ENCODE measurements around the gene EN2. TPM values are rescaled to one million over a fixed set of nuclear protein-coding genes. Genes with fewer than 3 reads are reported as not detected.
A peak's percentile ranks its signal among the peaks of the same experiment; 100 is the strongest.

Gene EN2
- total RNA-seq, 1 experiment from 2014 or later, result not detected

- H3K4me1 ChIP-seq (ENCODE audit: insufficient read depth, low read length, poor library complexity, severe bottlenecking), result no peaks in the 10 kb centered on the region
- intact Hi-C loops (cut with micrococcal nuclease; ENCODE audit: unreplicated experiment), result no loop called here
- H3K27me3 ChIP-seq (replicated peaks; ENCODE audit: insufficient read depth, low read depth, low read length, poor library complexity), result peaks cover 16% of the 10 kb centered on the region
- DNase-seq (ENCODE audit: low spot score), result peak; percentile 26
- H3K27ac ChIP-seq (ENCODE audit: low read depth, low read length, poor library complexity, severe bottlenecking), result no peak overlapping the region
- no peak for TF ChIP-seq EZH2 (IDR thresholded peaks at IDR 0.05; ENCODE audit: borderline replicate concordance, low read depth, low read length, poor library complexity, severe bottlenecking)
- TF ChIP-seq CTCF (conservative IDR thresholded peaks at IDR 0.05; ENCODE audit: low read depth, low read length), result no peak
- BruUV-seq (replicated peaks), result no TSS peak
- no peaks in the 10 kb centered on the region for H3K9me3 ChIP-seq (ENCODE audit: low read depth, low read length, poor library complexity, severe bottlenecking)
- H3K36me3 ChIP-seq (ENCODE audit: insufficient read depth, low read length, poor library complexity, severe bottlenecking), result no peaks in the 10 kb centered on the region
- H3K4me3 ChIP-seq (ENCODE audit: low read depth, low read length, poor library complexity, severe bottlenecking), result no peak overlapping the region
- POLR2A ChIA-PET (ENCODE audit: low non-redundant PET), result no interaction called here
- CTCF ChIA-PET, result no interaction called here
Observed at GRCh38 chr7:155410431-155410830, 47.5 kb upstream of the EN2 start.

GRCh38 chr7:155411718-155412415 lies 46.1 kb upstream of the EN2 start:
- TF ChIP-seq EZH2 (IDR thresholded peaks at IDR 0.05; ENCODE audit: borderline replicate concordance, low read depth, low read length, poor library complexity, severe bottlenecking), result no peak
- no peak for TF ChIP-seq CTCF (conservative IDR thresholded peaks at IDR 0.05; ENCODE audit: low read depth, low read length)
- intact Hi-C loops (cut with micrococcal nuclease; ENCODE audit: unreplicated experiment), result no loop called here

GRCh38 chr7:155412416-155413253 lies 45.3 kb upstream of the EN2 start:
- Histone ChIP-seq H3K36me3 (ENCODE audit: insufficient read depth, low read length, poor library complexity, severe bottlenecking) (no peaks in the 10 kb centered on the region), H3K4me3 (ENCODE audit: low read depth, low read length, poor library complexity, severe bottlenecking) (no peak overlapping the region), H3K4me1 (ENCODE audit: insufficient read depth, low read length, poor library complexity, severe bottlenecking) (no peaks in the 10 kb centered on the region), H3K27me3 (replicated peaks; ENCODE audit: insufficient read depth, low read depth, low read length, poor library complexity) (peaks cover 10% of the 10 kb centered on the region), H3K27ac (ENCODE audit: low read depth, low read length, poor library complexity, severe bottlenecking) (no peak overlapping the region), H3K9me3 (ENCODE audit: low read depth, low read length, poor library complexity, severe bottlenecking) (no peaks in the 10 kb centered on the region)
- intact Hi-C loops (cut with micrococcal nuclease; ENCODE audit: unreplicated experiment), result no loop called here
- ChIA-PET POLR2A (ENCODE audit: low non-redundant PET) (no interaction called here), CTCF (no interaction called here)
- BruUV-seq (replicated peaks), result no TSS peak
- TF ChIP-seq EZH2 (IDR thresholded peaks at IDR 0.05; ENCODE audit: borderline replicate concordance, low read depth, low read length, poor library complexity, severe bottlenecking) (no peak), CTCF (conservative IDR thresholded peaks at IDR 0.05; ENCODE audit: low read depth, low read length) (peak; percentile 89)
- peak; percentile 70 for DNase-seq (ENCODE audit: low spot score)

More at GRCh38 chr7:155411718-155412415, 46.1 kb upstream of the EN2 start:
- no peaks in the 10 kb centered on the region for H3K4me1 ChIP-seq (ENCODE audit: insufficient read depth, low read length, poor library complexity, severe bottlenecking)
- H3K9me3 ChIP-seq (ENCODE audit: low read depth, low read length, poor library complexity, severe bottlenecking), result no peaks in the 10 kb centered on the region
- H3K4me3 ChIP-seq (ENCODE audit: low read depth, low read length, poor library complexity, severe bottlenecking), result no peak overlapping the region
- H3K27me3 ChIP-seq (replicated peaks; ENCODE audit: insufficient read depth, low read depth, low read length, poor library complexity), result peaks cover 10% of the 10 kb centered on the region
- CTCF ChIA-PET, result no interaction called here
- DNase-seq (ENCODE audit: low spot score), result no peak
- H3K36me3 ChIP-seq (ENCODE audit: insufficient read depth, low read length, poor library complexity, severe bottlenecking), result no peaks in the 10 kb centered on the region
- POLR2A ChIA-PET (ENCODE audit: low non-redundant PET), result no interaction called here
- no peak overlapping the region for H3K27ac ChIP-seq (ENCODE audit: low read depth, low read length, poor library complexity, severe bottlenecking)
- no TSS peak for BruUV-seq (replicated peaks)
